GM18520 (cell line): Measurements from ENCODE around the gene KCNAB2.

Source experiments
- ATAC-seq: cut with Tn5 transposase; IDR thresholded peaks from one replicate; pipeline ENCODE4 v1.9.1; 2021; ENCODE audit not compliant: unreplicated experiment

KCNAB2 gene

DNA sequence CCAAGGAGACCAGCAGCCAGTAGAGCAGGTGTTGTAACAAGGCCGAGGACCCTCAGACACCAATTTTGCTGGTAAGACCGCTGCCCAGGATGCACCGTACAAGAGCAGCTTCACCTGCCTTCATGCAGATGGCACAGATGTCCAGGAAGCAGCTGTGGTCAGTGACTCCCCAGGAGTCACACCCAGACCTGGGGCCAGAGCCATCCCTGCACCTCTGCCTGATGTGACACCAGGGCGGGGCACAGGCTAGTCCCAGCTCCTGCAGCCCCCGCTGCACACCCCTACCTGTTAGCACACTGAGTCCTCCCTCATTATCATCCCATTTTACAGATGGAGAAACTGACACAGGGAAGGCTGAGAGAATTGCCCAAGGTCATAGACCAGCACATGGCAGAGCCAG lies 16.3 kb upstream of the KCNAB2 start:
- ATAC-seq = no peak

DNA sequence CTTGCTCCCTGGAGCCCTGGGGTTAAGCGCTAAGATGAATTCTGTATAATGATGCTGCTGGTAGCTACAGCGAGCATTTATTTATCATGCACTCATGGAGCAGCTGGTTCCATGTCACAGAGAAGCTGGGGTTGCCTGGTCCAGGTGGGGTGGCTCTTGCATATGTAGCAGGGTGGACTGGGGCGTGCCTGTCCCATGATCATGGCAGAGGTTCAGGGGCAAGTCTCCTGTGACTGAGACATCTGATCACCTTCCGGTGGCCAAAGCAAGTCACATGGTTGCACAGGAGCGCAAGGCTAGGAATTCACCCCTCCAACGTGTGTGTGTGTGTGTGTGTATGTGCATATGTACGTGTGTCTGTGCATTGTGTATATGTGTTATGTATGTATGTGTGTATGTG lies 15.6 kb upstream of the KCNAB2 start:
- ATAC-seq = no peak

DNA sequence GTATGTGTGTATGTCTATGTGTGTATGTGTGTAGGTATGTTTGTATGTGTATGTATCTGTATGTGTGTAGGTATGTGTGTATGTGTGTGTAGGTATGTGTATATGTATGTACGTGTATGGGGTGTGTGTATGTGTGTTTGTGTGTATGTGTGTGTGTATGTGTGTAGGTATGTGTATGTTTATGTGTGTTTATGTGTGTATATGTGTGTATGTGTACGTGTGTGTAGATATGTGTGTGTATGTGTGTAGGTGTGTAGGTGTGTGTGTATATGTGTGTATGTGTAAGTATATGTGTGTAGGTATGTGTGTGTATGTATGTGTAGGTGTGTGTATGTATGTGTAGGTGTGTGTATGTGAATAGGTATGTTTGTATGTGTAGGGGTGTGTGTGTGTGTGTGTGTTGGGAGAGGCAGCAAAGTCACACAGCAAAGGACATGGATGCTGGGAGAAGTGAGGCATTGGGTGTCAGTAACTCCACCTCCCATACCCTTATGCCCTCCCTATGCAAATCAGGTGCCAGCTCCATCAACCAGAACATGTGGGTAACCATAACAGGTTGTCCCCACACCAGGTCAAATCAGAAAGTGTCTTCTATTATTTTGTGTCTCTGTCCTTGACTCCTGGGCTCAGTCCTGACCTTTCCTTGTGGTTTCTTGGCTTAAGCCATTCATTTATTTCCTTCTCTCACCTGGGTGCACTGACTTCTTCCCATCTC lies 15.0 kb upstream of the KCNAB2 start:
- no peak for ATAC-seq

DNA sequence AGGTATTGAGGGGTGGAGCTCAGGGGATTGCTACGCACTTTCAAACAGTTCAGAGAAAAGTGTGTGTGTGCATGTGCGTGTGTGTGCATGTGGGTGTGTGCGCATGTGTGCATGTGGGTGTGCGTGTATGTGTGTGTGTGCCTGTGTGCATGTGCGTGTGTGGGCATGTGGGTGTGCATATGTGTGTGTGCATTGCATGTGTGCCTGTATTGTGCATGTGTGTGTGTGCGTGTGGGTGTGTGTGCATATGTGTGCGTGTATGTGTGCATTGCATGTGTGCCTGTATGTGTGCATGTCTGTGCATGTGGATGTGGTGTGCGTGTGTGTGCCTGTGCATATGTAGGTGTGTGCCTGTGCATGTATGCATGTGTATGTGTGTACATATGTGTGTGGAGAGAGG lies 12.6 kb upstream of the KCNAB2 start:
- ATAC-seq = no peak

- ATAC-seq = no peak
Measured at GRCh38 chr1:6033986-6034749, 11.5 kb upstream of the KCNAB2 start.

- ATAC-seq = no peak
Measured at GRCh38 chr1:6034750-6035096, 11.0 kb upstream of the KCNAB2 start.

DNA sequence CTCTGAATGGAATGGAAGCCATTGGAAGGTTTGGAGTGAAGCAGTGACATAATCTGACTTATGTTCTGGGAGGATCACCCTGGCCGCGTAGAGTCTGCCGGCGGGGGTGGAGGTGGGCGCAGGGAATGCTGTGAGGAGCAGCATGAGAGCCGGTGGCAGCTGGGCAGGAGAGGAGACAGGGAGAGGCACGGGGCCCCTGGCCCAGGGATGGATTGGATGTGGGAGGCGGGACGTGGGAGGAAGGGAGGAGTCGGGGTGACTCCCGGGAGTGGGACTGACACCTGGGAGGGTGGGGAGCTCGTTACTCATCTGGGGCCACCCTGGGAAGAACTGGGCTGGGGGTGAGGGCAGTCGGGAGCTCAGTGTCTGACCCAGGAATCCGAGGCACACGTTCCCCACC lies 10.4 kb upstream of the KCNAB2 start:
- ATAC-seq = no peak

DNA sequence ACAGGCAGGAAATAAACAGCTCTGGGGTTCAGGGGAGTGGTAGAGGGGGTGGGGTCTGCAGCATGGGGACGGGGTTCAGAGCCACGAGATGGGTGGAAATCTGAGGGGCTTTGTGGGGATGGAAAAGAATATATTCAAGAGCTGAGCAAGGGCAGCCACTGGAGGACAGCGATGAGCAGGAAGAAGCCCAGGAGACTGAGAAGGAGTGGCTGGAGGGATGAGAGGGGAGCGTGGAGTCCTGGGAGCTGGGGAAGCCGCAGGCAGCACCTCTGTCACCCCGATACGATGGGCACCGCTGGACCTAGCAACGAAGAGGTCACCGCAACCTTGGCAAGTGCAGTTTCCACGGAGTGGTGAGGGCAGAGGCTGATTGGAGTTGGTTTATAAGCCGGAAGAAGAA lies 10.0 kb upstream of the KCNAB2 start:
- ATAC-seq = no peak

DNA sequence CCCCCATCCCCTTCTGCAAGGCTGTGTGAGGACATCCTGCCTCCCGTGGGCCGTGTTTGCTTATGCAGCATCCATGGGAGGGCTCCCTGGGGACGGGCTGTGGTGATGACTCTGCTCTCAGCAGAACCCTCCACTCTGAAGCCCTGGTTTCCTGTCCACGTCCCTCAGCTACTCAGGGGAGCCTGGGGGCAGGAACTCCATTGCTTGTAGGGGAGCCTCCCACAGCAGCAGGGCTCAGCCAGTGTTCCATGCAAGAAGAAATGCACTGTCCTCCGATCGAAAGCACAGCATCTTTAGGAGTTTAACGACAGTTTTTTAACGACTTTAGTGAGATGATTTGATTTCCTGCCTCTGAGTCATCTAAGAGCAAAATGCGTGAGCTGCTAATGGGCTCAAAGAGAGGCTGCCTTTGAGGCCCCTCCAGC lies 8.3 kb upstream of the KCNAB2 start:
- ATAC-seq = no peak

GRCh38 chr1:6038603-6039002 lies 7.1 kb upstream of the KCNAB2 start:
- no peak for ATAC-seq

- no peak for ATAC-seq
Measured at GRCh38 chr1:6039031-6039430, 6.7 kb upstream of the KCNAB2 start.

DNA sequence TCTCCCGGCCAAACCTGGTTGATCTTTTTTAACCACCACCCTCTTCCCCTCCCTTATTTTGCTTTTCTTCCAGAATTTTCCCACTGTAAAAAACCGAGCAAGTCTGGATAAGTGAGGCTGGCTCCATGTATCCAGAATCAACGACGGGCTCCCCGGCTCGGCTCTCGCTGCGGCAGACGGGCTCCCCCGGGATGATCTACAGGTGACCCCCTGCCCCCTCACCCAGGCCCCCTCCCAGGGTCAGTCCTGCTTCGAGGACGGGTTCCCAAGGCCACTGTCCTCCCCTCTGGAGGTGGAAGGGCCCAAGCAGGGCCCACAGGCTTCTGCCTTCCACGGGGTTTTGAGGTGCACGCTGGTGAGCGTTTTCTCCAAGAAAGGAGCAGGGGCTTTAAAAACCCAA lies 5.2 kb upstream of the KCNAB2 start:
- ATAC-seq = no peak

GRCh38 chr1:6040861-6041415 lies 4.8 kb upstream of the KCNAB2 start:
- no peak for ATAC-seq

DNA sequence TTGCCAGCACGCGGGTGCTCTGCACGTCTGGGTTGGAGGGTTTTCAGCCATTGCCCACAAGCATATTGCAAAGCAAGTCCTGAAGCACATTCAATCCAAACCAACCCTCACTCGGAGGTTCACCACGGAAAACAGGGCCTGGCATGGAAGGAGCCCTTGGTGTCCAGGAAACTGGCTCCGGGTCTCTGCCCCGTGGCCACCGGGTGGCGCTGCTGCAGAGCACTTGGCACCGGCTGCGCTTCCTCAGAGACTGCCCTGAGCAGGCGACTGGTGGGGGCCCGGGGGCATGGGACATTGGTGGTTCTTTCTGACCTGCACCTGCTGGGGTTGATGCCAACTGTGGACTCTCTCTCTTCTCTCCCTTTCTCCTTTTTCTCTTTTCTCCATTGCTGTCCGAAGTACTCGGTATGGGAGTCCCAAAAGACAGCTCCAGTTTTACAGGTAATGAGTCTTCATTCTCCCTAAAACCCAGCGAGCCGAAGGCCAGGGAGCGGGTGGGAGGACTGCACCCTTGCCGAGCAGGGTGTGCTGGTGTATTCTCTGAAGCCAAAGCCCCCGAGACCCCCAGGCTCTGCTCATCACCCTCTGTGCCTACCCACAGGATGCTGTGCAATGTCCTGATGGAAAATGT lies 4.1 kb upstream of the KCNAB2 start:
- no peak for ATAC-seq

- ATAC-seq = no peak
Measured at GRCh38 chr1:6043561-6043960, 2.1 kb upstream of the KCNAB2 start.

DNA sequence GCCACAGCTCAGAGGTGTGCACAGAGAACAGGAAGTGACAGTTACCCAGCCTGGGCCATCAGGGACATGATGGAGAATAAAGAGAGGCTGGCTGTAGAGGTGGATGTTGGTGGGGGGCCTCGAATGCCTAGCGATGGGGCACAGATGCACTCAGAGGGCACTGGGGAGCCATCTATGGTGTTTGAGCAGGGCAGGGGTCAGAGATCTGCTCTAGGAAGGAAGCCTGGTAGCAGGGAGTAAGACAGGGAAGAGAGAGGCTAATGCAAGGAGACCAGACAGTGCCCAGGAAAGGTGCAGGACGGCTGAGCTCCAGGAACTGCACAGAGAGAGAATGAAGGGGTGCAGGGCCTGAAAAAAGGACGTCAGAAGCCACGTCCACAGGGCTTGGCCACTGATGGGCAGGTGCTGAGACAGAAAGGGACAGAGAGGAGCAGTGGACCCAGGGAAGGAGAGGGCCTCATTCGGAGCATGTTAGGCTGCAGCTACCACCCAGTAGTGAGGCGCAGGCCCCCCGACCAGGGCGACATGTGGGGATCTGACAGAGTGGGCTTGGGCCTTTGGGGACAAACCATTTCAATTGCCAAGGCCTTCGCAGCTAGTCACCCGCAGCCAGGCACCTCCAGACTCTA lies 1.1 kb upstream of the KCNAB2 start:
- ATAC-seq = no peak

DNA sequence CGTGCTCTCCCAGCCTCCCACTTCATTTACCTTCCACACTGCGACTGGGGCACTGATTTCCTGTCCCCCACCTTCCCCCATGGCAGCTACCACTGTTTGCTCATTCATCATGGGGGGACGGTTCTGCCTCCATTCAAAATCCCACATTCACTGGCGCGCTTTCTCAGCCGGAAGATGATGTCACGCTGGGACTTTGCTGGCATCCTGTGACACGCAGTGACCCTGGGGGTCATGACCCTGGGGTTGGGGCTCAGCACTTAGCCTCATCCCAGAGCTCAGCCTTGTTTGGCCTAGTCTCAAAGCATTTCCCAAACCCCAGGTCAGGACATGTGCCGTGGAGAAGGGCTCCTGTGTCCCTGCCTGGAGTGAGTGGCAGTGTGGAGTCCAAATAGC lies 582 bp upstream of the KCNAB2 start:
- no peak for ATAC-seq

DNA sequence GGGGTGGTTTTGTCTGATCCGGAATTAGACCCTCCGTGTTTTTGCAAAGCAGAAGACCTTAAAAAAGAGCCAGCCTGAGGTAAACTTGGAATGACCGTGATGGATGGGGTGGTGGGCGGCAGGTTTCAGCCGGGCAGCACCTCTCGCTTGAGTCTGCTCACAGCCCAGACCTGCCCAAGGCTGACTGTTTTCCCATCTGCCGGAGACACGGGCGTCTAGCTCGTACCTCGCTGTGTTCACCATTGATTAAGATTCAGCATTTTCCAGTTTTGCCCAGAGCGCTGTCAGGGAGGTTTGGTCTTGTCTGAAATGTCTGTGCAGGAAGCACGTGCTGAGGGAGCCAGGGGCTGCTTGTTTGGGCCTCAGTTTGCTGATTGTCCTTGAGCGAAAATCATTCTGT lies 591 bp downstream of the KCNAB2 start:
- no peak for ATAC-seq

DNA sequence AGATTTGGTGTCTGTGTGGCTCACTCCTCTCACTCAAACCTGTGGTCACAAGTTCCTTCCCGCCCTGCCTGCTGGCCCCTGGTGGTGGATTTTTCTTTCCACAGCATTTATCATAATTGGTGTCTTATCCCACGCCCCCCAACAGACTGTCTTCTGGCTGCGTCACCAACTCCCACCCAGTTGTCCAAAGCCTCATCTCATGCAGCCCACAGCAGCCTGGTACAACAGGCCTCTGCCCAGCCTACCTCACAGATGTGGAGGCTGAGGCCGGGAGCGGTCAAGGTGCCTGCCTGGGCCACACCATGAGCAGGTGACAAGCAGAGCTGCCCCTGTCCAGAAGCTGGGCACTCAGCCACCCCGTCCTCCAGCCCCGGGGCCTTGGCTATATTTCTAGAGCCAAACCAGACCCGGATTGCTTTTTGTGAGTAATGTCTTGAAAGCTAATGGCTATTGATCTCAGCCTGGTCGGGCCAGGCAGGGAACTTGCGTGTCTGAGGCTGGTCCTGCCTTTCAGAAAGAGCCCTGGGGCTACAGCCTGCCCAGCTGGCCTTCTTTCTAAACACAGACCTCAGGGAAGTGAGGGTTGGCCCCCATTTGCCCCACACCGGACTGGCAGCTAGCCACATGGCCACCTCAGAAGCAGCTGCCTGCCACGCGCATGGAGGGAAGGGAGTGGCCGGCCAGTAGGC lies 2.6 kb downstream of the KCNAB2 start:
- no peak for ATAC-seq

GRCh38 chr1:6049419-6049818 lies 3.7 kb downstream of the KCNAB2 start:
- ATAC-seq = no peak

- no peak for ATAC-seq
Measured at GRCh38 chr1:6051423-6051822, 5.7 kb downstream of the KCNAB2 start.
